Ammon's horn (tissue), 1 donor: ENCODE measurements around the gene MAP3K15.
"Not testable (repeated sequence)": the region's sequence is repeated elsewhere in the genome, so short reads cannot be mapped to it uniquely, and the experiment has no call there.

Source experiments
- DNase-seq: peaks from one replicate; pipeline ENCODE4 v3.0.0-alpha.2; 2016; ENCODE audit warnings: low spot score

The MAP3K15 gene

DNA sequence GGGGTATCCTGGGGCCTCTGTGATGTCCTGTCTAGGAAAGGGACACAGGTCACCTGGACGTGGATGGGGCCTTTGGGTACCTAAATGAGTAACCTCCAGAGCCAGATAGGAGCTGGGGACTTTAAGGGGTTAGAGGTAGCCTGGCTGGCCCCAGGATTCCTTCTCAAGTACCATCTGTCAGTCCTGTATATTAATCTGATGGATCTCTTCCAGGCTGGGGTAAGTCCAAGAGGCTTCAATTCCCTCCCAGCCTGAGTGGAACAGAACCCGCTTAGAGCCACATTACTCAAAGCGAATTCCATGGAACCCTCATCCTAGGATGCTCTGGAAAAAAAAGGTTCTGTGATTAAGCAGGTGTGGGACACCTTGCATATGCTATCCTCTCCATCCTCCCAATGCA lies 24.8 kb upstream of the MAP3K15 start:
- no peak for DNase-seq

DNA sequence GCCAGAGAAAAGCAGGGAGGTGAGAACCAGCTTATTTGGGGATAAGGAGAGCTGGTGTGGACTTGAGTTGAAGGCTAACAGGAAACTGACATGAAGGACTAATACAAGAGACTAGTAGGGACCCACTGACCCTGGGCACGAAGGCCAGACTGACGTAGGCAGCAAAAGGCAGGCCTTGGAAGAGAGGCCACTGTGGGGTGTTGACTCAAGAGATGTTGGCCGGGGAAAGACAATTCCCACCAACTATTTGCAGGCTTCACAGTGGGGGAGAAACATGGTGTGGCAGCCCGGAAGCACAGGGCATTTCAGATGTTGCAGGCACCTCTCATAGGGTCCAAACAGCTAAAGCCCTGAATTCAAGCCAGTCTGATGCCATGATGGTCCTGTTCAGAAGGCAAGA lies 24.4 kb upstream of the MAP3K15 start:
- DNase-seq, result no peak

DNA sequence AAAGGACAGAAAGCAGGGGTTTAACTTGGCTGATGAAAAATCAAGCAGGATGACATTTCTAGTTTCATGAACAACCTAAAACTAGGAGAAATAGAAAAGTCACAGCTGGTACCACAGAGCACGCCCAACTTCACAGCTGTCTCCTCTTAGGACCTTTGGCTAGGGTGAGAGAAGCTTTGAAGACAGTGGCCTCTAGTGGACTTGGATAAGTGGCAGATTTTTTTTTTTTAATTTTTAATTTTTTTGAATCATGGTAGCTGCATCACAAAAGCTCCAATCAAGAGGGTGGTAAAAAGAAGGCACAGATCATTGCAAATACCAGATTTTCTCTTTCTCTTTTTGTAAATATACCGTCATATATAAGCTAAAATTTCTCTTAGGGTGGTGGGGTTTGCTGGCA lies 20.2 kb upstream of the MAP3K15 start:
- DNase-seq, result no peak

DNA sequence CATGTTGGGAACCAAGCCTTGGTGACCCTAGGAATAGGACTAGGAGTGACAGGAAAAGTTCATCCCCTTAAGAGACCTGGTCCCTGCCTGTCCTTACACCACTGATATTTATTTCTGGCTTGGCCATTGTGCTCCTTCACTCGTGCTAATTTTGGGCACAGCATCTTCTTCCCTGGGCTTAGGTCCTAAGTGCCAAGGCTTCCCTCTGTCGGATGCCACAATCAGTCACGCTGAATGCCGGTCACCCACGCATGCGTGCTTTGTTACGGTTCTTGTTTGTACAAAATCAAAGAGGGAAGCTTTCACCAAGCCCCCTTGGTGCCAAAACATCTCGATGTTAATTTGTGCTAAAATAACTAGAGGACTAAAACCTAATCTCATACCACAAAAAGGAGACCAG lies 17.4 kb upstream of the MAP3K15 start:
- DNase-seq, result no peak

DNA sequence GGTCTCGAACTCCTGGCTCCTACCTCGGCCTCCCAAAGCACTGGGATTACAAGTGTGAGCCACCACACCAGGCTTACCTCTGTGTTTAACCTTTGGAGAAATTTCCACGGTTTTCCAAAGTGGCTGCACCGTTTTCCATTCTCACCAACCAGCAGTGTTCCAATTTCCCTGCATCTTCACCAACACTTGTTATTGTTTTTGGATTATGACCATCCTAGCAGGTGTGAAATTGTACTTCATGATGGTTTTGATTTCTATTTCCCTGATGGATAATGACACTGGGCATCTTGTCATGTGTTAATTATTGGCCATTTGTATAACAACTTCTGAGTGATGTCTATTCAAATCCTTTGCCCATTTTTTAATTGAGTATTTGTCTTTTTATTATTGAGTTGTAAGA lies 2.7 kb upstream of the MAP3K15 start:
- no peak for DNase-seq

DNA sequence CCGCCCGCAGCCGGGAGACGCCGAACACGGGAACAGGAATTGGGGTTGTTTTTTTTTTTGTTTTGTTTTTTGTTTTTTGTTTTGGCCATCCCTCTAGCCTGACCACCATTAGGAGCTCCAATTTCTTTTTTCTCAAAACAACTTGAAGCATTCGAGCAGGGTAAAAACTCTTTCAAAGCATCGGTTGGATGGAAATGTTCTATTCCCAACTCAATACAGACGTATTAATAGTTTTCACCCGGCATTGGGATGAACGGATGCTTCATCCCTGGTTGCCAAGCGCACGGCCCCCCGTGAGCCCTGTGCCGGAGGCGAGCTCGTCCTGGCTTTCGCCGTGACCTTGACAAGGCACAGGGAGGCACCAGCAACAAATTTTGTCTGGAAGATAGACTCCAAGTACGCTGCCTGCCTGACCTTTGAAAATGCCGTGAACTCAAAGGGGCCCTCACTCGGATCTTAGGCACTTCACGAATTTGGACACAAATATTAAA lies 352 bp upstream of the MAP3K15 start:
- no peak for DNase-seq

DNA sequence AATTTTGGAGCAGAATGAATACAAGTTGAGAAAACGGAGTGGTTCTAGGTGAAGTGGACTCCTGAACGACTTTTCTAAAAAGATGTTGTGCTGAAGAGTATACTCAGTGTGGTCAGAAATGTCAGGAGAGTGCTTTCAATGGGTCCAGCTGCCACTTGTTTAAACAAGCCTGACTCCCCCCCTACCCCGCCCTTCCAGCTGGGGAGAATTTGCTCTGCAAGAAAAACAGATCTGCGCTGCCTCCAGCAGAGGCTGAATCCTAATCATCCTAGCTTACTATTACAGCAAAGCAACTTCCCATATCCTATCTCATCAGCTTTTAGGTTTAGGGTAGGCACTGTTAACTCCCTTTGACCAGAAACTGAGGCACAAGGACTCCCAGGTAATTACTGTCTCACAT lies 1.9 kb downstream of the MAP3K15 start:
- no peak for DNase-seq

DNA sequence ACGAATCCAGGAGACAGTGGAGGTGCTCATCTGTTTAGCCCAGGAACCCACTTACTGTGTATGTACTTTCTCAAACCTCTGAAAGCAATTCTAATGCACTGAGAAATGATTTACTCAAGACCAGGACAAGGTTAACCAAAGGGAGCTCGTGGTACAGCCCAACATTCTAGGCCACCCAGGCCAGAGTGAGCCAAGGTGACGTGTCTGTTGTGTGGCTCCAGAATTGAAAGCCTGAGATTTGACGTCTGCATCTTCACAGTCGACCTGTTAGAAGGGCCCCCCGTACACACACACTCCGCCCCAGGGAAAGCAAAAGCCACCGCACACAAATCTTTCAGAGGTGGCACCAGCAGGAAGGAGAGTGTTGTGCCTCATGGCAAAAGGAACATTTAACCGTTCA lies 2.3 kb downstream of the MAP3K15 start:
- DNase-seq, result no peak

DNA sequence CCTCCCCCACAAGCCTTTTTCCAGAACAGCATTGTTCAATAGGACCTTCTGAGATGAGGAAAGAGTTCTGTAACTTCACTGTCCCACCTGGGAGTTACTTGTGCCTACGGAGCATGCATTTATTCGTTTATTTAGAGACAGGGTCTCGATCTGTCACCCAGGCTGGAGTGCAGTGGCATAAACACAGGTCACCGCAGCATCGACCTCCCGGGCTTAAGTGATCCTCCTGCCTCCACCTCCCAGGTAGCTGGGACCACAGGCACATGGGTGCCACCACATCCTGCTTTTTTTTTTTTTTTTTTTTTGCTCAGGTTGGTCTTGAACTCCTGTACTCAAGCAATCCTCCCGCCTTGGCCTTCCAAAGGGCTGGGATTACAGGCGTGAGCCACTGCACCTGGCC lies 2.9 kb downstream of the MAP3K15 start:
- no peak for DNase-seq

DNA sequence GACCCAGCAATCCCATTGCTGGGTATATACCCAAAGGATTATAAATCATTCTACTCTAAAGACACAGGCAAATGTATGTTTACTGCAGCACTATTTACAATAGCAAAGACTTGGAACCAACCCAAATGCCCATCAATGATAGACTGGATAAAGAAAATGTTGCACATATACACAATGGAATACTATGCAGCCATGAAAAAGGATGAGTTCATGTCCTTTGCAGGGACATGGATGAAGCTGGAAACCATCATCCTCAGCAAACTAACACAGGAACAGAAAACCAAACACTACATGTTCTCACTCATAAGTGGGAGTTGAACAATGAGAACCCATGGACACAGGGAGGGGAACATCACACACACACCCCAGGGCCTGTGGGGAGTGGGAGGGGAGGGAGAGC lies 3.5 kb downstream of the MAP3K15 start:
- DNase-seq, result not testable (repeated sequence)

DNA sequence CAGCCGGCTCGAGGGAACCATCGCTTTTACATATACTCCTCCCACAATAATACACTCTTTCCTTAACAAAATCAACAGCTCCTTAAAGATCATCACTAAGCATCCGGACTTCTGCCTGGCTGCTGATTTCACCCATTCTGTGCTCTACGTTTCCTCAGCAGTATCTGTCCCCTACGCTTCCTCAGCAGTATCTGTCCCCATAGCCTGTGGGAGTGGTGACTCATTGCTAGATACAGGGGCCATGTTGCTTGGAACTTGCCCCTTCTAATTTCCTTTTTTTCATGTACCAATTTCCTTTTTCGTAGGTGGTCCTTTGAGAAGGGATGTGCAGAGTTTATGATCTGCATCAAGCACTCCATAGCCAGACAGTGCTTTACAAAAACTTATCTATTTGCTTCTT lies 18.6 kb downstream of the MAP3K15 start:
- no peak for DNase-seq

DNA sequence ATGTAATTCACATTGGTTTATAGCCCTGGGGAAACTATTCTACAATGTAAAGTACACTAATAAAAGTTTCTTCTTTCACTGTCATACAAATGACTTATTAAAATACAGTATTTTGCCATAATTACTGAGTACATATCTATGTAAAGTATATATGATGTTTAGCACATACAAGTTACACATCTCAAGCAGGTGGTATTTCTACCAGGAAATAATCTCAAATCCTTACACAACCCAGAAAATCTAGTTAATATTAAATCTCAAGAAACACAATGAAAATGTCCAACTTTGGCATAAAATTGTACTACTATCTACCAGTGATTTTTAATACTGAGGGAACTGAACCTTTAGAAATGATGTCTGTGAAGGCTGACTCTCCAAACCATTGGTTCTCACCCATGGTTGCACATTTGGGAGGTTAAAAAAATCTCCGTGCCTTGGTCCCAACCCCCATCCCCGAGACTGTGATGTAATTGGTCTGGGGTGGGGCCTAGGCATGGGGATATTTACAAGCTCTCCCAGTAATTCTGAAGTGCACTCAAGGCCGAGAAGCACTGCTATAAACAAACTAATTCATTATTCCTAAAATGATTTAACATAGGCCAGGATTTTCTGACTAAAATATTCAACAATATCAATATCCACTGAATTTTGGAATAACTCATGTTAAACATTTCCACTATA lies 27.6 kb downstream of the MAP3K15 start:
- no peak for DNase-seq

DNA sequence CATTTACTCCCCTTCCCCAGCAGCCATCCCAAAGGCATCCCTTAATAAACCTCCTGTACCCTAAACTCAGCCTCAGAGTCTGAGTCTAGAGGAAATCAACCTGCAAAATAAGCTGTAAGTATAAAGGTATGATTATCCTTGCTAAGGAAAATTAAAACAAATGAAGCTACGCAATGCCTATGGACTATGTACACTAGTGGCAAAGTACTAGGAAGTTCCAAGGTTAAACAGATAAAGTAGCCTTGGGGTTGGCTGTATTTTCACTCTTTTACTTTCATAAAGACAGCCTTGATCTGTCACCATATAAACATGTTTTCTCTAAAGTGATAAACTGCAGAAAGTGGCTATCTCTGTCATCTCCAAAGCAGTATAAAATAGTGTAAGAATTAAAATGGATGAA lies 35.9 kb downstream of the MAP3K15 start:
- DNase-seq, result no peak

DNA sequence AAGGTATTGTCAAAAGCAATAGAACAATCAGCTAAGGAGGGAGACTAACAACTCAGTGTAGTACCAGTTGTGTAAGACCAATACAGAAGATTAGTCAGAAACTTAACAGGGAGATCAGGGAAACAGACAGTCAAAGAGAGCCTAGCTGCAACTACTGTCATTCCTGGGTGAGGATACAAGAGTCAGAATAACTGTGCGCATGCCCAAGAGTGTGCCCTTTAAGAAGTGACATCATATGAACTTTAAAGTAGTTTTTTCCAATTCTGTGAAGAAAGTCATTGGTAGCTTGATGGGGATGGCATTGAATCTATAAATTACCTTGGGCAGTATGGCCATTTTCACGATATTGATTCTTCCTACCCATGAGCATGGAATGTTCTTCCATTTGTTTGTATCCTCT lies 46.9 kb downstream of the MAP3K15 start:
- DNase-seq, result not testable (repeated sequence)

DNA sequence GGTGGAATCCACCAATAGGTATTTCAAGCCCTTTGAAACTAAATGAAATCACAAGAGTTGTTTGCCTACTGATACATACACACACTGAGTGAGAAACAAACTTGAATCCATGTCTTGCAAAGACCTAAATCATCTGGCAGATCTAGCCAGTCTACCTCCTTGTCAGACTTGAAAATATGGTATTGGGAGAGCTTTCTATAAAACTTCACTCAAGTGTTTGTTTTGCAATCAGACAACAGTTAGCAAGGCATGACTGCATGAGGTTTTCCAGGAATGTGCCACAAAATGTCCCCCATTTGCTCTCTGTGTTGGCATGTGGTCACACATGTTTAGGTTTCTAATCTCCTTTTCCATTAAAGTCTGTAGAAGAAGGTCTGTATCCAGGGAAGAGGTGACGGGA lies 52.4 kb downstream of the MAP3K15 start:
- DNase-seq, result no peak

DNA sequence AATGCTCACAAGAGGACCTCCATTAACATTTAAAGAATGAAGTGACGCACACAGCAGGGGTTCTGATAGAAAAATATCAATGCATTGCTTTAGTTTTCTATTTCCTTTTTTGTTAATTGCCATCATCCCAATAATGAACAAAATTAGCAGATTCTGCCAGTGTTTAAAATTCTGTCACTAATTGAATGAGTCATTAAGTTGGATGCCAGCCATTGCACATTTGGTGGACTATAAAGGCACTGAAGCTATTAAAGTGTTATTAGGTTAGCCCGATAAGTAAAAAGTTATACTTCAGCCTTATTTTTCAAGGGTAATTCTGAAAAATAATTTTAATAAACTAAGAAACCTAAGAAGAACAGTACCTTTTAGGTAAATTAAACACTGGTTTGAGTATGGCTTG lies 53.1 kb downstream of the MAP3K15 start:
- DNase-seq, result peak; percentile 1

DNA sequence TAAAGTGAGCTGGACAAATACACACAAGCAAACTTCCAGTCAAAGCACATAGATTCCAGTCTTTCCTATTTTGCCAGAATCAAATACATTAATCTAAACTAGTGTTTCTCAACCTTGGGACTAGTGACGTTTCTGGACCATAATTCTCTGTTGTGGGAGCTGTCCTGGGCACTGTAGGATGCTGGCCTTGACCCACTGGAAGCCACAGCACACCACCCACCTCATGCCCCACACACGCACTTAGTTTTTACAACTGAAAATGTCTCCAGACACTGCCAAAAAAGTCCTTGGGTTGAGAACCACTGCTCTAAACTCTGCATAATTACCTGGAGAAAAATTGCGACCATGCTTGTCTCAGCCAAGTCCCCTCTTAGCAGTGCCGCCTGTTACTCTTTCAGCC lies 57.6 kb downstream of the MAP3K15 start:
- no peak for DNase-seq

DNA sequence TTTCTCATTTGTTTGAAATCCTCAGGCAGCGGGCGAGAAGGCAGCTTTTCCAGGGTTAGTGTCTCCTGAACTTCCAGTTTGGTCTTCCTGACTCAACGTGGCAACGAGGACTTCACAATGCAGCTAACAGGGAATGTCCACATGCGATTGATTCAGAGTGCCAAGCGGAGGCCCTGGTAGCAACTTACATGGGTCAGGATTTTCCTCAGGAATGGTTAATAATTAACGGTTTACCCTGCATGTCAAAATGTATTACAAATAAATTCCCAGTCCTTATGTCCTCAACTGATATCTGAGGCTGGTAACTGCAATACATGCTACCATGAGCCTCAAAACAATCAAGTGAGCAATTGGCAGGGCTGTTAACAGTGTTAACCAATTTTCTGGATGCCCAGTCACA lies 67.2 kb downstream of the MAP3K15 start:
- DNase-seq, result no peak

DNA sequence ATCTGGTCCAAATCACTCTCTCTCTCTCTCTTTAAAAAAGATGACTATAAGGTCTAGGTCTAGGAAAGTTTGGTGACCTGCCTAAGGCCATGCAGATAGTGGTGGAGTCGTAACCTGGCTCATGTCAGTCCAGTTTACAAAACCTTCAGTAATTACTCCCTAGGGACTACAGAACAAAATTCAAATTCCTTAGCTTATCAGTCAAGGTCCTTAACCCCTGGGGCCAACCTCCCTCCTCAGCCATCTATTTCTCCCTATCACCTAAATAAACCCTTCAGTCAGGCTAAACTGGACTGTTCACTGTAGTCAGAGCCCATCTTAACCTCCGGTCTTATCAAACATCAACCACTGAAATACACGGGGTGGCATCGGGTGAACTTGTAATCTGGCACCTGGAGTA lies 68.9 kb downstream of the MAP3K15 start:
- no peak for DNase-seq

DNA sequence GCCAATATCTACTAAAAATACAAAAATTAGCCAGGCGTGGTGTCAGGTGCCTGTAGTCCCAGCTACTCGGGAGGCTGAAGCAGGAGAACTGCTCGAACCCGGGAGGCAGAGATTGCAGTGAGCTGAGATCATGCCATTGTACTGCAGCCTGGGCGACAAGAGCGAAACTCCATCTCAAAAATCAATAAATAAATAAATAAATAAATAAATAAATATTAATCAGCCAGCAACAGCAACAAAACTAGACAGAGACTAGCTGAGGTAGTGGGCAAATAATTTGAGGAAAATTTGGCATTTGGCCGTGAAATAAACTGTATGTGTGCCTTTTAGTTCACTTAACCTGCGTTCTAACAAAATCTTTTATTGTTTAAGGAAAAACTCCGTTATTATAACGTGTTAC lies 69.5 kb downstream of the MAP3K15 start:
- not testable (repeated sequence) for DNase-seq

DNA sequence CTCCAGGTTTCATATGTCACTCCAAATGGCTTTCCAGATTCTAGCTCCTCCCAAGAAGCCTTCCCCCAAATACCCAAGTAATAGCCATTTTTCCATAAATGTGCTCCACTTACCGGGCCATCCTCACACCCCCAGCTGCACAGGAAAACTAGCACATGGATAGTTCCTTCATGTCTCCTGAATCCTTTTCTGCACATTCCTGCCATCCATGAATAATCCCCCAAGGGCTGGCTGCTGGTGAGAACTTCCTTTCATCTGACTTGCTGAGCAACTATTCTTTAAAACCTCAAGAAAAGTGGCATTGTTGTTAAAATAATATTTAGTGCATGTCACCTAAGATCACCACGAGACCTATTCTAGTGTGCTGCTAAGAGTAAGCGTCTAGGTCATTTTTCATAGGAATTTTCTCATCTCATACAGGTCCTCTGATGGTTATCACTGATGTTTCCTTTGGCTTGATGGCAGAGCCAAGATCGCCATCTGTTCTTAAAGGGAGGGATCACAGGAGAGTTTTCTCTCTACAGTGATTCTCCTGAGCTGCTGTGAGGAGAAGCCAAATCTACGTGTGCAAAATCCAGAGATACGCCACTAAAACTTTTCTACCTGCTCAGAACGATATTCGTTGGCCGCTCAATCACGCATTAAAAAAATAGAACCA lies 71.3 kb downstream of the MAP3K15 start:
- no peak for DNase-seq

DNA sequence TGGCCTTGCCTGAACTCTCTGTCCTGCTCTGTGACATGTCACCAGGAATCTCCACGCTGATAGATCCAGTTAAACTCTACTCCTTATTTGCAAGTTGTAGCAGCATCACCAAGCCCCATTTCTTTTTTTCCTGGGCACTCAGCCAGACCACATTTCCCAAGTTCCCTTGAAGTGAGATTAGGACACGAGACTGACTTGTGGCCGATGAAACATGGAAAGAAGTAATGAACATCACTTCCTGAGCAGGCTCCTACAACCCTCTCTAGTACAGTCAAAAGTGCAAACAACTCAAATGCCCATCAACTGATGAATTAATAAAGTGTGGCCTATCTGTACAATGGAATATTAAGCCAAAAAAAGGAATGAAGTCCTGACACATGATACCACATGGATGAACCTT lies 74.6 kb downstream of the MAP3K15 start:
- DNase-seq, result no peak

DNA sequence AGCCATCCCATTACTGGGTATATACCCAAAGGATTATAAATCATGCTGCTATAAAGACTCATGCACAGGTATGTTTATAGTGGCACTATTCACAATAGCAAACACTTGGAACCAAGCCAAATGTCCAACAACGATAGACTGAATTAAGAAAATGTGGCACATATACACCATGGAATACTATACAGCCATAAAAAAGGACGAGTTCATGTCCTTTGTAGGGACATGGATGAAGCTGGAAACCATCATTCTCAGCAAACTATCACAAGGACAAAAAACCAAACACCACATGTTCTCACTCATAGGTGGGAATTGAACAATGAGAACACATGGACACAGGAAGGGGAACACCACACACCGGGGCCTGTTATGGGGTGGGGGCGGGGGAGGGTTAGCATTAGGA lies 92.6 kb downstream of the MAP3K15 start:
- not testable (repeated sequence) for DNase-seq

DNA sequence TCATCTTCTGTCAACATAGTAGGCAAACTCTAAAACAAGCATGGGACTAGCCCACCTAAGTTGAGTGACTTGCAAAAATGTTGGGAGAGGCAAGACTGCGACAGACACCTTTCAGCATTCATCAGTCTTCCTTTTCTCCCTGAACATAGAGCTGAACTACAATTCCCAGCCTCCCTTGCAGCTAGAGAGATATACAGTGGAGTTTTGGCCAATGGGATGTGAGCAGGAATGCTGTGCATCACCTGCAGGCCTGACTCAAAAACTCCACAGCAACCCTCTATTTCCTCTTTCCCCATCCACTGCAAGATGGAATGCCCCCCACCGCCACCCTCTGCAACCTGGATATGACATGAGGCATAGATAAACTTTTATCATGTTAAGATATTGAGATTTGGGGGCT lies 105.0 kb downstream of the MAP3K15 start:
- no peak for DNase-seq
